Keratinocyte (primary cell): ENCODE data around the gene SAMHD1. TPM values are rescaled to one million over a fixed set of nuclear protein-coding genes. Genes with fewer than 3 reads are reported as not detected.

Experiments
- DNase-seq: peaks from one replicate; pipeline ENCODE4 v3.0.0-alpha.2; 2011; ENCODE audit warnings: low read depth, missing footprints, low spot score
- FAIRE-seq: peaks from 2 replicates; lab custom pipeline; 2011; peaks lifted over from hg19 to GRCh38; lab: Jason Lieb, UNC
- H2AFZ ChIP-seq: 2 replicates; pipeline ENCODE4 v1.6.0; 2012; ENCODE audit warnings: low read length, control low read depth, inconsistent platforms; ENCODE audit not compliant: control insufficient read depth
- H3K27ac ChIP-seq: 2 replicates; pipeline ENCODE4 v1.5.1; 2011; ENCODE audit warnings: low read length; ENCODE audit not compliant: control insufficient read depth, insufficient read depth
- H3K27me3 ChIP-seq: 3 replicates; pipeline ENCODE4 v1.6.0; 2011; ENCODE audit warnings: low read length; ENCODE audit not compliant: control insufficient read depth, insufficient read depth; ENCODE audit errors: extremely low read depth
- H3K36me3 ChIP-seq, 2 experiments: 2 replicates in 1 of 2; 3 replicates in 1 of 2; pipeline ENCODE4 v1.5.1; 2011; ENCODE audit warnings: low read length in 2 of 2, mild to moderate bottlenecking in 1 of 2; ENCODE audit not compliant: control insufficient read depth in 2 of 2, insufficient read depth in 2 of 2; ENCODE audit errors: extremely low read depth in 1 of 2
- H3K4me1 ChIP-seq: 3 replicates; pipeline ENCODE4 v1.5.1; 2011; ENCODE audit warnings: low read length; ENCODE audit not compliant: control insufficient read depth, insufficient read depth; ENCODE audit errors: extremely low read depth
- H3K4me2 ChIP-seq: 3 replicates; pipeline ENCODE4 v1.6.0; 2011; ENCODE audit warnings: low read depth, low read length; ENCODE audit not compliant: control insufficient read depth, insufficient read depth; ENCODE audit errors: extremely low read depth
- H3K4me3 ChIP-seq, 3 experiments: fragments of 200-600 bp in 1 of 3; sonication (generic) in 1 of 3; 2 replicates in 2 of 3; 3 replicates in 1 of 3; pipeline ENCODE4 v1.5.1; 2011 to 2016; ENCODE audit warnings: low read length in 3 of 3, mild to moderate bottlenecking in 3 of 3, control low read depth in 2 of 3, inconsistent platforms in 1 of 3, low read depth in 1 of 3, mixed read lengths in 1 of 3, mixed run types in 1 of 3, moderate library complexity in 1 of 3; ENCODE audit not compliant: control insufficient read depth in 2 of 3, insufficient read depth in 2 of 3; ENCODE audit errors: extremely low read depth in 1 of 3
- H3K79me2 ChIP-seq: 2 replicates; pipeline ENCODE4 v1.6.0; 2012; ENCODE audit warnings: low read length; ENCODE audit not compliant: control insufficient read depth, insufficient read depth
- H3K9ac ChIP-seq: 3 replicates; pipeline ENCODE4 v1.6.0; 2011; ENCODE audit warnings: low read length; ENCODE audit not compliant: control insufficient read depth, insufficient read depth; ENCODE audit errors: extremely low read depth
- H3K9me1 ChIP-seq: 3 replicates; pipeline ENCODE4 v1.6.0; 2011; ENCODE audit warnings: low read length; ENCODE audit not compliant: control insufficient read depth, insufficient read depth; ENCODE audit errors: extremely low read depth
- H3K9me3 ChIP-seq: 2 replicates; pipeline ENCODE4 v1.5.1; 2012; ENCODE audit warnings: low read depth, low read length; ENCODE audit not compliant: control insufficient read depth
- H4K20me1 ChIP-seq: 3 replicates; pipeline ENCODE4 v1.6.0; 2011; ENCODE audit warnings: low read length; ENCODE audit not compliant: control insufficient read depth, insufficient read depth; ENCODE audit errors: extremely low read depth
- EZH2 ChIP-seq: IDR thresholded peaks from one replicate; pipeline ENCODE4 v1.6.1; 2012; ENCODE audit warnings: inconsistent platforms, mild to moderate bottlenecking, low read length, moderate library complexity
- dilution Hi-C: fragments of 300-500 bp; cut with MboI; formaldehyde crosslinking; loops from one replicate; pipeline ENCODE4 v1.7.0; 2020; ENCODE audit warnings: low sequenced_read_pairs; ENCODE audit not compliant: extremely low pct_ligation_motif_present
- polyA plus RNA-seq, 5 experiments: library from polyadenylated mRNA; depleted of rRNA in 3 of 5; stranded (reverse) in 3 of 5; stranded (forward) in 1 of 5; unstranded in 1 of 5; fragments of >200 nt; gene quantifications; 1 replicate in 1 of 5; 2 replicates in 3 of 5; 3 replicates in 1 of 5; pipeline versions ENCODE4 v1.2.1 to v1.2.3, GENCODE V29; 2011 to 2012; ENCODE audit warnings: missing spikeins in 2 of 5, low read depth in 1 of 5, low replicate concordance in 1 of 5
- TF ChIP-seq, protein P1 (sequence below), 3 experiments: IDR thresholded peaks in 1 of 3; conservative IDR thresholded peaks in 1 of 3; optimal IDR thresholded peaks in 1 of 3; 2 replicates in 2 of 3; 3 replicates in 1 of 3; pipeline versions ENCODE3 to v1.5.1; 2011; ENCODE audit warnings: low read length in 3 of 3, mild to moderate bottlenecking in 3 of 3, moderate library complexity in 2 of 3, control low read depth in 1 of 3, inconsistent platforms in 1 of 3; ENCODE audit not compliant: insufficient read depth in 2 of 3; ENCODE audit errors: extremely low read depth in 1 of 3

Gene SAMHD1
- polyA plus RNA-seq, 1 donor (not counting 4 experiments of a cell fraction or from before 2014, with no cell fraction given) = 26.5 TPM

- no peak overlapping the region for H3K4me3 ChIP-seq
- TF ChIP-seq, protein P1, sequence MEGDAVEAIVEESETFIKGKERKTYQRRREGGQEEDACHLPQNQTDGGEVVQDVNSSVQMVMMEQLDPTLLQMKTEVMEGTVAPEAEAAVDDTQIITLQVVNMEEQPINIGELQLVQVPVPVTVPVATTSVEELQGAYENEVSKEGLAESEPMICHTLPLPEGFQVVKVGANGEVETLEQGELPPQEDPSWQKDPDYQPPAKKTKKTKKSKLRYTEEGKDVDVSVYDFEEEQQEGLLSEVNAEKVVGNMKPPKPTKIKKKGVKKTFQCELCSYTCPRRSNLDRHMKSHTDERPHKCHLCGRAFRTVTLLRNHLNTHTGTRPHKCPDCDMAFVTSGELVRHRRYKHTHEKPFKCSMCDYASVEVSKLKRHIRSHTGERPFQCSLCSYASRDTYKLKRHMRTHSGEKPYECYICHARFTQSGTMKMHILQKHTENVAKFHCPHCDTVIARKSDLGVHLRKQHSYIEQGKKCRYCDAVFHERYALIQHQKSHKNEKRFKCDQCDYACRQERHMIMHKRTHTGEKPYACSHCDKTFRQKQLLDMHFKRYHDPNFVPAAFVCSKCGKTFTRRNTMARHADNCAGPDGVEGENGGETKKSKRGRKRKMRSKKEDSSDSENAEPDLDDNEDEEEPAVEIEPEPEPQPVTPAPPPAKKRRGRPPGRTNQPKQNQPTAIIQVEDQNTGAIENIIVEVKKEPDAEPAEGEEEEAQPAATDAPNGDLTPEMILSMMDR (optimal IDR thresholded peaks at IDR 0.05 in 1 of 3, IDR thresholded peaks at IDR 0.05 in 1 of 3, conservative IDR thresholded peaks at IDR 0.05 in 1 of 3; ENCODE audit: extremely low read depth in 1 of 3, insufficient read depth in 2 of 3, low read length in 3 of 3) = no peak
- no peak for TF ChIP-seq EZH2
- no peak overlapping the region for H2AFZ ChIP-seq
- no peaks in the 10 kb centered on the region for H4K20me1 ChIP-seq
- FAIRE-seq = no peak
- H3K27me3 ChIP-seq = no peaks in the 10 kb centered on the region
- no peaks in the 10 kb centered on the region for H3K9me1 ChIP-seq
- no peak overlapping the region for H3K9ac ChIP-seq
- H3K27ac ChIP-seq = no peak overlapping the region
- no peaks in the 10 kb centered on the region for H3K79me2 ChIP-seq
- H3K4me2 ChIP-seq = no peak overlapping the region
- H3K36me3 ChIP-seq = peaks cover 0 to 3% of the 10 kb centered on the region in 2 experiments
- no peaks in the 10 kb centered on the region for H3K9me3 ChIP-seq
- dilution Hi-C loops = no loop called here
- no peaks in the 10 kb centered on the region for H3K4me1 ChIP-seq
- no peak for DNase-seq
Observed at GRCh38 chr20:36890586-36890985, 60.9 kb downstream of the SAMHD1 start.

DNA sequence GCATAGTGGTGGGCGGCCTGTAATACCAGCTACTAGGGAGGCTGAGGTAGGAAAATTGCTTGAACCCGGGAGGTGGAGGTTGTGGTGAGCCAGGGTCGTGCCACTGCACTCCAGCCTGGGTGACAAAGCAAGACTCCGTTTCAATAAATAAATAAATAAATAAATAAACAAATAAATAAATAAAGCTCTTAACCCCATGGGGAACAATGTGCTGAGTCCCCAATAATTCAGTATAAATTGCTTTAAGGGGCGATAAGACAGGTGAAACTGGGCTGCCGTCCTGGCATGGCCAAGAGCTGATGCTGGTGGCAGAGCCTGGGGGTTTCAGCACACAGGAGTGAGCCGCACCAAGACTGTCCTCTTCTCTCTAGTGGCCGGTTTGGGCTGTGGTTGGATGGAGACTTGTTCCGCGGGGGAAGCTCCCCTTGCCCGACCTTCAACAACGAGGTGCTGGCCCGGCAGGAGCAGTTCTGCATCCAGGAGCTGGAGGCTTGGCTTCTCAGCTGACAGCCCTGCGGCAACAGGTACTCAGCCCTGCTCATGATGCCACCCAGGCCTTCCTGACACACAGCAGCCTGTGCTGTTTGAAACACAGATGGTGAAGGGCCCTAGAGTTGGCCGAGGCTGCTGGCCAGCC lies 62.5 kb downstream of the SAMHD1 start:
- Histone ChIP-seq H3K9ac (no peak overlapping the region), H3K36me3 (peaks cover 0 to 3% of the 10 kb centered on the region in 2 experiments), H3K27me3 (no peaks in the 10 kb centered on the region), H2AFZ (no peak overlapping the region), H4K20me1 (no peaks in the 10 kb centered on the region), H3K79me2 (no peaks in the 10 kb centered on the region), H3K4me1 (no peaks in the 10 kb centered on the region), H3K4me3 (no peak overlapping the region), H3K9me3 (no peaks in the 10 kb centered on the region), H3K4me2 (no peak overlapping the region), H3K27ac (no peak overlapping the region), H3K9me1 (no peaks in the 10 kb centered on the region)
- no peak for DNase-seq
- FAIRE-seq = no peak
- no peak for TF ChIP-seq EZH2
- TF ChIP-seq, protein P1 (optimal IDR thresholded peaks at IDR 0.05 in 1 of 3, IDR thresholded peaks at IDR 0.05 in 1 of 3, conservative IDR thresholded peaks at IDR 0.05 in 1 of 3; ENCODE audit: extremely low read depth in 1 of 3, insufficient read depth in 2 of 3, low read length in 3 of 3) = no peak
- dilution Hi-C loops = no loop called here
